Parathyroid adenoma (tissue), 2 donors: ENCODE measurements around the gene MSLN.

Experiments
- H2AFZ ChIP-seq: fragments of 300-600 bp; sonication (generic); one replicate; pipeline ENCODE4 v1.7.0; 2017; ENCODE audit warnings: antibody characterized with exemption, mild to moderate bottlenecking
- H3K27ac ChIP-seq: fragments of 300-600 bp; sonication (generic); one replicate; pipeline ENCODE4 v1.7.0; 2017
- H3K27me3 ChIP-seq: fragments of 300-600 bp; sonication (generic); one replicate; pipeline ENCODE4 v1.7.0; 2017; ENCODE audit warnings: low read length; ENCODE audit not compliant: control insufficient read depth, insufficient read depth
- H3K36me3 ChIP-seq: fragments of 300-600 bp; sonication (generic); one replicate; pipeline ENCODE4 v1.7.0; 2017; ENCODE audit warnings: low read length; ENCODE audit not compliant: control insufficient read depth, insufficient read depth
- H3K4me1 ChIP-seq: fragments of 300-600 bp; sonication (generic); one replicate; pipeline ENCODE4 v1.7.0; 2017; ENCODE audit warnings: control low read depth
- H3K4me2 ChIP-seq: fragments of 300-600 bp; sonication (generic); one replicate; pipeline ENCODE4 v1.7.0; 2017; ENCODE audit warnings: low read length
- H3K4me3 ChIP-seq: fragments of 300-600 bp; sonication (generic); one replicate; pipeline ENCODE4 v1.7.0; 2017; ENCODE audit warnings: low read depth, low read length
- H3K79me2 ChIP-seq: fragments of 300-600 bp; sonication (generic); one replicate; pipeline ENCODE4 v1.7.0; 2017; ENCODE audit warnings: control low read depth
- H3K9ac ChIP-seq: fragments of 300-600 bp; sonication (generic); one replicate; pipeline ENCODE4 v1.7.0; 2017; ENCODE audit warnings: mild to moderate bottlenecking
- H3K9me3 ChIP-seq: fragments of 300-600 bp; sonication (generic); one replicate; pipeline ENCODE4 v1.7.0; 2017; ENCODE audit warnings: low read length; ENCODE audit not compliant: control insufficient read depth
- CTCF ChIP-seq: fragments of 300-600 bp; sonication (generic); IDR thresholded peaks from one replicate; pipeline ENCODE4 v1.7.0; 2017; ENCODE audit warnings: antibody characterized with exemption, mild to moderate bottlenecking
- donor health status: primary hyperparathyroidism.

Gene MSLN

GRCh38 chr16:734981-735881, 25.3 kb upstream of the MSLN start:
- H3K79me2 ChIP-seq, result peaks cover 4% of the 10 kb centered on the region
- no peak overlapping the region for H2AFZ ChIP-seq
- H3K36me3 ChIP-seq, result no peaks in the 10 kb centered on the region
- no peak overlapping the region for H3K9ac ChIP-seq
- no peak for TF ChIP-seq CTCF
- no peaks in the 10 kb centered on the region for H3K9me3 ChIP-seq
- no peaks in the 10 kb centered on the region for H3K27me3 ChIP-seq
- no peak overlapping the region for H3K4me3 ChIP-seq
- H3K4me1 ChIP-seq, result peaks cover 2% of the 10 kb centered on the region
- no peak overlapping the region for H3K4me2 ChIP-seq
- H3K27ac ChIP-seq, result no peak overlapping the region

DNA sequence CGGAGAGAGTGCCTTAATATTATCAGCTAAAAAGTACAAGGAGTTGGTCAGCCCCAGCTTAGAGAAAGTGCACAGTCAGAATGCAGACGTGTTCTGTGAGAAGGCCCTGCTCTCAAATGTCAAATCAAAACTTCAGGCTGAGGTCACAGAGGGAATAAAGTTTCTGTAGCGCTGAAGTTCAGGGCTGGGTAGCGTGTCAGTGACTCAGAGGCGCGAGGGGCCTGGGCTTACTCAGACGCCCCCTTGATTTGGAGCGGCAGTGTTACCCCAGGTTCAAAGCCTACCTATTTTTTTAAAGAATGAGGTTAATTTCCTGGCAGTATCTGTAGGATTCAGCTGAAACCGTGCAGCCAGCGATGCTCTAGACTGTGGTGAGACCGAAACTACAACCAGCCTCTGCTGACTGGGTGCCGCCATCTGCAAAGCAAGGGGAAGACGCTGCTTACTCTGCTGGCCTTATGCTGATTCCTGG, 24.5 kb upstream of the MSLN start:
- peaks cover 2% of the 10 kb centered on the region for H3K4me1 ChIP-seq
- H3K27me3 ChIP-seq, result no peaks in the 10 kb centered on the region
- no peak overlapping the region for H3K4me3 ChIP-seq
- no peak overlapping the region for H3K27ac ChIP-seq
- H3K4me2 ChIP-seq, result no peak overlapping the region
- TF ChIP-seq CTCF, result no peak
- H3K9ac ChIP-seq, result no peak overlapping the region
- no peaks in the 10 kb centered on the region for H3K36me3 ChIP-seq
- no peak overlapping the region for H2AFZ ChIP-seq
- H3K79me2 ChIP-seq, result peaks cover 4% of the 10 kb centered on the region
- no peaks in the 10 kb centered on the region for H3K9me3 ChIP-seq

GRCh38 chr16:736936-737481, 23.5 kb upstream of the MSLN start:
- Histone ChIP-seq H3K27me3 (no peaks in the 10 kb centered on the region), H3K36me3 (no peaks in the 10 kb centered on the region), H3K4me1 (peaks cover 2% of the 10 kb centered on the region), H3K4me2 (no peak overlapping the region), H3K27ac (no peak overlapping the region), H3K79me2 (peaks cover 4% of the 10 kb centered on the region), H3K9me3 (no peaks in the 10 kb centered on the region), H3K9ac (no peak overlapping the region), H3K4me3 (no peak overlapping the region), H2AFZ (no peak overlapping the region)
- no peak for TF ChIP-seq CTCF

GRCh38 chr16:739560-740458, 20.7 kb upstream of the MSLN start:
- Histone ChIP-seq H3K79me2 (peaks cover 4% of the 10 kb centered on the region), H3K36me3 (no peaks in the 10 kb centered on the region), H3K9me3 (no peaks in the 10 kb centered on the region), H3K9ac (no peak overlapping the region), H3K27ac (no peak overlapping the region), H3K4me2 (peak overlapping the region; percentile 94), H3K4me1 (peaks cover 2% of the 10 kb centered on the region), H3K27me3 (no peaks in the 10 kb centered on the region), H2AFZ (peak overlapping the region; percentile 73), H3K4me3 (peak overlapping the region; percentile 81)
- no peak for TF ChIP-seq CTCF
